Lower leg skin (tissue), 3 donors: ENCODE results near the gene CD86.

ENCODE experiments used
- POLR2A ChIP-seq, 2 donors: fragments of 450-650 bp; IDR thresholded peaks; one replicate each; pipeline ENCODE4 v1.6.1; 2016 to 2017; ENCODE audit warnings: antibody characterized with exemption in 2 of 2, mild to moderate bottlenecking in 1 of 2, moderate library complexity in 1 of 2
- TF ChIP-seq, protein P1 (sequence below), 3 donors: fragments of 450-650 bp; IDR thresholded peaks; one replicate each; pipeline ENCODE4 v1.5.1; 2016; ENCODE audit warnings: antibody characterized with exemption in 3 of 3, mild to moderate bottlenecking in 3 of 3, moderate library complexity in 2 of 3

DNA sequence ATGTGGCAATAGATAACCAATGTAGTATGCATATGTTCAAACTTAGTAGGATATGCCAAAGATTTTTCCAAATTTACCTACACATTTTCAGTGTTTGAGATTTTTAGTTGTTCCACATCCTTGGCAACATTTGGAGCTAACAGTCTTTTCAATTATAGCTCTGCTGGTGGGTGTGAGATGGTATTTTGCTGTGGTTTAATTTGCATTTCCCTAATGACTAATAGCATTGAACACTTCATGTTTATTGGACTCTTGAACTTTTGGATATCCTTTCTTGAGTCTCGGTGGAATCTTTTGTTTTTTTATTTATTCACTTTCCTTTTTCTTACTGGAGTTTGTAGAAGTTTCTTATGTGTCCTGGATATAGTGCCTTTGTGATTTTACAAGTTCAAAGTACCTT is 22.1 kb upstream of the CD86 start:
- no peak for TF ChIP-seq POLR2A (IDR thresholded peaks at IDR 0.05)
- TF ChIP-seq, protein P1, sequence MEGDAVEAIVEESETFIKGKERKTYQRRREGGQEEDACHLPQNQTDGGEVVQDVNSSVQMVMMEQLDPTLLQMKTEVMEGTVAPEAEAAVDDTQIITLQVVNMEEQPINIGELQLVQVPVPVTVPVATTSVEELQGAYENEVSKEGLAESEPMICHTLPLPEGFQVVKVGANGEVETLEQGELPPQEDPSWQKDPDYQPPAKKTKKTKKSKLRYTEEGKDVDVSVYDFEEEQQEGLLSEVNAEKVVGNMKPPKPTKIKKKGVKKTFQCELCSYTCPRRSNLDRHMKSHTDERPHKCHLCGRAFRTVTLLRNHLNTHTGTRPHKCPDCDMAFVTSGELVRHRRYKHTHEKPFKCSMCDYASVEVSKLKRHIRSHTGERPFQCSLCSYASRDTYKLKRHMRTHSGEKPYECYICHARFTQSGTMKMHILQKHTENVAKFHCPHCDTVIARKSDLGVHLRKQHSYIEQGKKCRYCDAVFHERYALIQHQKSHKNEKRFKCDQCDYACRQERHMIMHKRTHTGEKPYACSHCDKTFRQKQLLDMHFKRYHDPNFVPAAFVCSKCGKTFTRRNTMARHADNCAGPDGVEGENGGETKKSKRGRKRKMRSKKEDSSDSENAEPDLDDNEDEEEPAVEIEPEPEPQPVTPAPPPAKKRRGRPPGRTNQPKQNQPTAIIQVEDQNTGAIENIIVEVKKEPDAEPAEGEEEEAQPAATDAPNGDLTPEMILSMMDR (IDR thresholded peaks at IDR 0.05): no peak
